ENCODE results near the gene TYMS.

TYMS gene

GRCh38 chr18:713135-713490 lies 55.7 kb downstream of the TYMS start:
- DNase-seq, result no peak

GRCh38 chr18:715626-716025 lies 58.2 kb downstream of the TYMS start:
- no peak for DNase-seq

GRCh38 chr18:717003-717402 lies 59.5 kb downstream of the TYMS start:
- DNase-seq, result no peak

Measured in stimulated activated CD4-positive, alpha-beta T cell treated with anti-CD3 and anti-CD28 coated beads, Interleukin-2, amount 100 ng/mL, for 48 hours (primary cell).